PFSK-1 (cell line): ENCODE data around the gene OR7G3.

Source experiments
- POLR2AphosphoS5 ChIP-seq: IDR thresholded peaks from 2 replicates; pipeline ENCODE4 v1.6.1; 2012; ENCODE audit warnings: low read depth, mild to moderate bottlenecking, control low read depth, low read length, moderate library complexity
- SIN3A ChIP-seq: IDR thresholded peaks from 2 replicates; pipeline ENCODE4 v1.6.1; 2012; ENCODE audit warnings: mild to moderate bottlenecking, low read length, moderate library complexity, borderline replicate concordance; ENCODE audit not compliant: insufficient read depth
- TAF1 ChIP-seq: IDR thresholded peaks from 2 replicates; pipeline ENCODE4 v1.6.1; 2012; ENCODE audit warnings: low read length, control low read depth, borderline replicate concordance; ENCODE audit not compliant: insufficient read depth
- TF ChIP-seq, protein P1 (sequence below), 2 experiments: IDR thresholded peaks; 2 replicates each; pipeline versions ENCODE4 v1.6.1 to v1.8.0; 2011 to 2012; ENCODE audit warnings: low read depth in 2 of 2, low read length in 2 of 2, control low read depth in 1 of 2, inconsistent platforms in 1 of 2, mild to moderate bottlenecking in 1 of 2, moderate library complexity in 1 of 2; ENCODE audit not compliant: insufficient read depth in 1 of 2

- no peak for TF ChIP-seq POLR2AphosphoS5
- TF ChIP-seq, protein P1, sequence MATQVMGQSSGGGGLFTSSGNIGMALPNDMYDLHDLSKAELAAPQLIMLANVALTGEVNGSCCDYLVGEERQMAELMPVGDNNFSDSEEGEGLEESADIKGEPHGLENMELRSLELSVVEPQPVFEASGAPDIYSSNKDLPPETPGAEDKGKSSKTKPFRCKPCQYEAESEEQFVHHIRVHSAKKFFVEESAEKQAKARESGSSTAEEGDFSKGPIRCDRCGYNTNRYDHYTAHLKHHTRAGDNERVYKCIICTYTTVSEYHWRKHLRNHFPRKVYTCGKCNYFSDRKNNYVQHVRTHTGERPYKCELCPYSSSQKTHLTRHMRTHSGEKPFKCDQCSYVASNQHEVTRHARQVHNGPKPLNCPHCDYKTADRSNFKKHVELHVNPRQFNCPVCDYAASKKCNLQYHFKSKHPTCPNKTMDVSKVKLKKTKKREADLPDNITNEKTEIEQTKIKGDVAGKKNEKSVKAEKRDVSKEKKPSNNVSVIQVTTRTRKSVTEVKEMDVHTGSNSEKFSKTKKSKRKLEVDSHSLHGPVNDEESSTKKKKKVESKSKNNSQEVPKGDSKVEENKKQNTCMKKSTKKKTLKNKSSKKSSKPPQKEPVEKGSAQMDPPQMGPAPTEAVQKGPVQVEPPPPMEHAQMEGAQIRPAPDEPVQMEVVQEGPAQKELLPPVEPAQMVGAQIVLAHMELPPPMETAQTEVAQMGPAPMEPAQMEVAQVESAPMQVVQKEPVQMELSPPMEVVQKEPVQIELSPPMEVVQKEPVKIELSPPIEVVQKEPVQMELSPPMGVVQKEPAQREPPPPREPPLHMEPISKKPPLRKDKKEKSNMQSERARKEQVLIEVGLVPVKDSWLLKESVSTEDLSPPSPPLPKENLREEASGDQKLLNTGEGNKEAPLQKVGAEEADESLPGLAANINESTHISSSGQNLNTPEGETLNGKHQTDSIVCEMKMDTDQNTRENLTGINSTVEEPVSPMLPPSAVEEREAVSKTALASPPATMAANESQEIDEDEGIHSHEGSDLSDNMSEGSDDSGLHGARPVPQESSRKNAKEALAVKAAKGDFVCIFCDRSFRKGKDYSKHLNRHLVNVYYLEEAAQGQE (IDR thresholded peaks at IDR 0.05; ENCODE audit: insufficient read depth in 1 of 2, low read depth in 2 of 2, low read length in 2 of 2), result no peak
- TF ChIP-seq SIN3A, result no peak
- no peak for TF ChIP-seq TAF1
Measured at GRCh38 chr19:9161427-9161826, 34.7 kb upstream of the OR7G3 start.
